HFFc6 (cell line): ENCODE data around the gene ELF3. TPM values are rescaled to one million over a fixed set of nuclear protein-coding genes. Genes with fewer than 3 reads are reported as not detected.

Experiments
- DNase-seq: peaks from one replicate; pipeline ENCODE4 v3.0.0-alpha.2; 2018
- H3K27ac Mint-ChIP-seq: 2 replicates; pipeline ENCODE4 v1.8.0; 2020; ENCODE audit warnings: mild to moderate bottlenecking, mixed read lengths
- H3K27me3 Mint-ChIP-seq: 2 replicates; pipeline ENCODE4 v1.8.0; 2021; ENCODE audit warnings: mild to moderate bottlenecking, moderate library complexity, mixed read lengths; ENCODE audit not compliant: insufficient read depth
- H3K36me3 Mint-ChIP-seq: 2 replicates; pipeline ENCODE4 v1.8.0; 2021; ENCODE audit warnings: low read depth, mixed read lengths
- H3K4me1 Mint-ChIP-seq: 2 replicates; pipeline ENCODE4 v1.8.0; 2020; ENCODE audit warnings: low read depth, mixed read lengths
- H3K4me3 Mint-ChIP-seq: 2 replicates; pipeline ENCODE4 v1.8.0; 2020; ENCODE audit warnings: mild to moderate bottlenecking, moderate library complexity, mixed read lengths
- H3K9me3 Mint-ChIP-seq: 2 replicates; pipeline ENCODE4 v1.8.0; 2020; ENCODE audit warnings: mild to moderate bottlenecking, mixed read lengths
- total RNA-seq, 6 experiments: library from RNA; stranded (reverse); fragmentation: NEBNext Ultra II Directional; extraction: Animal tissue kit (Norgen Biotek cat#: 25700); gene quantifications; 2 replicates in 1 of 6; 3 replicates in 5 of 6; pipeline ENCODE4 v1.2.3, GENCODE V29; 2021
- TF ChIP-seq, protein P1 (sequence below): fragments of 200-600 bp; sonication (generic); IDR thresholded peaks from 2 replicates; pipeline ENCODE4 v1.5.0; 2021; ENCODE audit warnings: antibody characterized with exemption, mild to moderate bottlenecking

ELF3 gene
- total RNA-seq, 6 experiments from 2014 or later, result 0.09 TPM; not detected in 4

DNA sequence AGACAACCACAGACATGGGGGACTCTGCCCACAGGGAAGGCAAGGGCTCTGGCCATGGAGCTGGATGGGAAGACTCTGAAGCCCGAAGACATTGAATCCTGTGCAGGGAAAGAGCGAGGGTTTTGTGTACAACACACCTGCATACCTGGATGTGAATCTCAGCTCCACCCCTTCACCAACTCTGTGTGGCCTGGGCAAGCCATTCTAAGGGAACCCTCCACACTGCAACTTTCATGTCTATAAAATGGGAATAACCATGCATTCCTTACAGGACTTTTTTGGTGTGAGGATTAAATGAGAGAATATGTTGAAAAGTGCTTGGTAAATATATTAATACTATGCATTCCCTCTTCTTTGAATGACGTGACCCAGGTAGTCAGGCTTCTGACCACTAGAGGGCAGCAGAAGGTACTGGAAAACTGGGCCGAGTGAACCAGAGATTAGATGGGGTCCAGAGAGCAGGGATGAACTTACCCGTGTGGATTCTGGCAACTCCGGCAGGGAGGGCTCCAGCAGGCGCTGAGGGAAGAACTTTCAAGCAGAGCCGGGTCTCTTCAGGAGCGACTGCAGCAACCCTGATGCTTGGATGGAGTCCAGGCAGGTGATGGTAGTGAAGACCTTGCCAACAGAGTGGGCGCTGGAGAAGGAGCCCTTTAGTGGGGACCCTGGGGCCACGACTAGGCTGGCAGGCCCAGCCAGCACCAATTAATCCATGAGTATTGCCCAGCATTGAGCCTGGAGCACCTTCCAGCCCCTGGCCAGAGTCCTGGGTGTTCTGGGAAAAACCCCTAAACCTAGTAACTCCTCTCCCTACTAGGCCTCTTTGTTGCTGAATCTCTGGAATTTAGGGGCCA lies 834 bp upstream of the ELF3 start:
- H3K9me3 Mint-ChIP-seq, result no peaks in the 10 kb centered on the region
- peaks cover 20% of the 10 kb centered on the region for H3K27me3 Mint-ChIP-seq
- peaks cover 31% of the 10 kb centered on the region for H3K4me1 Mint-ChIP-seq
- peak; percentile 74 for DNase-seq
- no peak overlapping the region for H3K27ac Mint-ChIP-seq
- TF ChIP-seq, protein P1, sequence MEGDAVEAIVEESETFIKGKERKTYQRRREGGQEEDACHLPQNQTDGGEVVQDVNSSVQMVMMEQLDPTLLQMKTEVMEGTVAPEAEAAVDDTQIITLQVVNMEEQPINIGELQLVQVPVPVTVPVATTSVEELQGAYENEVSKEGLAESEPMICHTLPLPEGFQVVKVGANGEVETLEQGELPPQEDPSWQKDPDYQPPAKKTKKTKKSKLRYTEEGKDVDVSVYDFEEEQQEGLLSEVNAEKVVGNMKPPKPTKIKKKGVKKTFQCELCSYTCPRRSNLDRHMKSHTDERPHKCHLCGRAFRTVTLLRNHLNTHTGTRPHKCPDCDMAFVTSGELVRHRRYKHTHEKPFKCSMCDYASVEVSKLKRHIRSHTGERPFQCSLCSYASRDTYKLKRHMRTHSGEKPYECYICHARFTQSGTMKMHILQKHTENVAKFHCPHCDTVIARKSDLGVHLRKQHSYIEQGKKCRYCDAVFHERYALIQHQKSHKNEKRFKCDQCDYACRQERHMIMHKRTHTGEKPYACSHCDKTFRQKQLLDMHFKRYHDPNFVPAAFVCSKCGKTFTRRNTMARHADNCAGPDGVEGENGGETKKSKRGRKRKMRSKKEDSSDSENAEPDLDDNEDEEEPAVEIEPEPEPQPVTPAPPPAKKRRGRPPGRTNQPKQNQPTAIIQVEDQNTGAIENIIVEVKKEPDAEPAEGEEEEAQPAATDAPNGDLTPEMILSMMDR, result peak; percentile 97
- H3K36me3 Mint-ChIP-seq, result peaks cover 18% of the 10 kb centered on the region
- no peak overlapping the region for H3K4me3 Mint-ChIP-seq

- Mint-ChIP-seq H3K27ac (no peak overlapping the region), H3K27me3 (peaks cover 27% of the 10 kb centered on the region), H3K9me3 (no peaks in the 10 kb centered on the region), H3K4me1 (peaks cover 29% of the 10 kb centered on the region), H3K36me3 (0 out of 2 replicates have a peak, but pooled peaks cover 3% of the 10 kb centered on the region), H3K4me3 (no peak overlapping the region)
- no peak for DNase-seq
- TF ChIP-seq, protein P1, result no peak
Observed at GRCh38 chr1:202011994-202012393, 1.6 kb downstream of the ELF3 start.

- Mint-ChIP-seq H3K4me3 (no peak overlapping the region), H3K4me1 (peaks cover 21% of the 10 kb centered on the region), H3K9me3 (no peaks in the 10 kb centered on the region), H3K27me3 (peaks cover 32% of the 10 kb centered on the region), H3K27ac (no peak overlapping the region), H3K36me3 (no peaks in the 10 kb centered on the region)
- TF ChIP-seq, protein P1, result no peak
- no peak for DNase-seq
Observed at GRCh38 chr1:202012544-202013478, 2.4 kb downstream of the ELF3 start.

GRCh38 chr1:202013603-202014002 lies 3.2 kb downstream of the ELF3 start:
- Mint-ChIP-seq H3K4me1 (peaks cover 16% of the 10 kb centered on the region), H3K4me3 (no peak overlapping the region), H3K27me3 (peaks cover 34% of the 10 kb centered on the region), H3K9me3 (no peaks in the 10 kb centered on the region), H3K27ac (no peak overlapping the region), H3K36me3 (no peaks in the 10 kb centered on the region)
- TF ChIP-seq, protein P1, result no peak
- DNase-seq, result no peak

DNA sequence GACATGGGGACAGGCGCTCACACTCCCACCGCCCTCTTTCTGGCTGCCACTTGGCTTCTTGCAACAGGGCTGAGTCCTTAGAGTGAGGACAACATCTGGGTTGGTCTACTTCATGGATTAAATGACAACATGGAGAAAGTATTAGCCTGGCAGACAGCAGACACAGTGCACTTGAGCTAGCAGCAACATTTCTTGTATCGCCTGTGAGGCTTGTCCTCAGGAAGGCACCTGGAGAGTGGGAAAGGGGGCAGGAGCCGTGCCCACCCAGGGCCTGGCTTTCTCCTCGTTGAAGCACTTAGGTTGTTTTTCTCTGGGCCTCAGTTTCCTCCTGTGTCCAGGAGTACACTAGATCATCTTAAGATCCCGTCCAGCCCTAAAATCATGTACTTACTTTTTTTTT lies 3.7 kb downstream of the ELF3 start:
- Mint-ChIP-seq H3K4me3 (no peak overlapping the region), H3K9me3 (no peaks in the 10 kb centered on the region), H3K36me3 (no peaks in the 10 kb centered on the region), H3K27me3 (peaks cover 36% of the 10 kb centered on the region), H3K27ac (no peak overlapping the region), H3K4me1 (peaks cover 21% of the 10 kb centered on the region)
- no peak for DNase-seq
- TF ChIP-seq, protein P1, result no peak
